GM18951 (cell line): ENCODE measurements around the gene HIF3A.

ENCODE experiments used
- POLR2A ChIP-seq: IDR thresholded peaks from 4 replicates; pipeline ENCODE4 v1.6.1; 2011; ENCODE audit warnings: mild to moderate bottlenecking; ENCODE audit not compliant: insufficient read length, insufficient read depth; ENCODE audit errors: extremely low read depth
- in situ Hi-C: fragments of 300-500 bp; cut with MboI; formaldehyde crosslinking; loops from one replicate; pipeline ENCODE4 v1.12.0; 2022; ENCODE audit warnings: low sequenced_read_pairs, mixed read lengths, inconsistent platforms; ENCODE audit not compliant: unreplicated experiment

Gene HIF3A

DNA sequence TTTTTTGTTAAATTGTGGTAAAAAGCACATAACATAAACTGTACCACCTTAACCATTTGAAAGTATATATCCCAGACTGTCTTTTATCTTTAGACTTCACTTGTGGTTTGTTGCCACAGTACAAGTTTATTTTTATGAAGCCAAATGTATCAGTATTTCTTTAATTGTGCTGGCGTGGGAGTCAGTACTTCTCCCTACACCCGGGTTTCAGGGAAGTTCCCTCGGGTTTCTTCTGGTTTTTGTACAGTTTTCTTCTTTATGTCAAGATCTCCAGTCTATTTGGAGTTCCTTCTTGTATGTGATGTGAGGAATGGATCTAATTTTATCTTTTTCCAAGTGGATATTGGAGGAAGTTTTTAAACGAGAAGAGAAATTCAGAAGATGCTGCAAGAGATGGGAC, 96.0 kb downstream of the HIF3A start:
- in situ Hi-C loops: no loop called here
- TF ChIP-seq POLR2A: no peak
